Activated gamma-delta T cell treated with anti-CD3 and anti-CD28 coated beads, Interleukin-2, amount 50 U/mL, for 16 hours (primary cell): ENCODE data around the gene MRPL47.

Source experiments
- DNase-seq: peaks from one replicate; pipeline ENCODE4 v3.0.0-alpha.2; 2020; ENCODE audit warnings: low read depth

The MRPL47 gene

GRCh38 chr3:179590669-179591068 is 13.8 kb downstream of the MRPL47 start:
- DNase-seq: no peak

GRCh38 chr3:179589143-179589542 is 15.3 kb downstream of the MRPL47 start:
- DNase-seq: no peak

GRCh38 chr3:179580992-179581391 is 23.4 kb downstream of the MRPL47 start:
- DNase-seq: no peak

- DNase-seq: no peak
Measured at GRCh38 chr3:179565496-179565895, 38.9 kb downstream of the MRPL47 start.

GRCh38 chr3:179563271-179563783 is 41.1 kb downstream of the MRPL47 start:
- peak; percentile 50 for DNase-seq

GRCh38 chr3:179562591-179563270 is 41.7 kb downstream of the MRPL47 start, which contains the start of gene ACTL6A:
Gene ACTL6A (plus strand): TSS chr3:179562926. CDS start chr3:179563093, 167 bp downstream.
- DNase-seq: peak; percentile 96

- no peak for DNase-seq
Measured at GRCh38 chr3:179560791-179561190, 43.6 kb downstream of the MRPL47 start.

GRCh38 chr3:179558742-179559364 is 45.6 kb downstream of the MRPL47 start:
- no peak for DNase-seq

- no peak for DNase-seq
Measured at GRCh38 chr3:179551349-179552105, 52.9 kb downstream of the MRPL47 start.

GRCh38 chr3:179546814-179547241 is 57.6 kb downstream of the MRPL47 start:
- DNase-seq: no peak

GRCh38 chr3:179544981-179545645 is 59.3 kb downstream of the MRPL47 start:
- DNase-seq: no peak

GRCh38 chr3:179542375-179542774 is 62.1 kb downstream of the MRPL47 start:
- no peak for DNase-seq

GRCh38 chr3:179541596-179541995 is 62.8 kb downstream of the MRPL47 start:
- no peak for DNase-seq

- DNase-seq: no peak
Measured at GRCh38 chr3:179541094-179541493, 63.3 kb downstream of the MRPL47 start.
